Right lobe of liver (tissue), 4 donors: Measurements from ENCODE around the gene AMPD3.

Experiments
- POLR2A ChIP-seq: fragments of 450-650 bp; IDR thresholded peaks from one replicate; pipeline ENCODE4 v1.6.1; 2017; ENCODE audit warnings: antibody characterized with exemption, mild to moderate bottlenecking
- TF ChIP-seq, protein P1 (sequence below), 4 donors: fragments of 200-600 bp in 3 of 4; fragments of 450-650 bp in 1 of 4; IDR thresholded peaks; one replicate each; pipeline versions ENCODE4 v1.5.1 to v1.8.0; 2016 to 2022; ENCODE audit warnings: antibody characterized with exemption in 4 of 4, mild to moderate bottlenecking in 2 of 4
- donor health status: DM: no; HTN: no; CAD: no.
- donor health status: DM: no; HTN: no; CAD: no.
- donor health status: DM: no; HTN: yes; CAD: no.

DNA sequence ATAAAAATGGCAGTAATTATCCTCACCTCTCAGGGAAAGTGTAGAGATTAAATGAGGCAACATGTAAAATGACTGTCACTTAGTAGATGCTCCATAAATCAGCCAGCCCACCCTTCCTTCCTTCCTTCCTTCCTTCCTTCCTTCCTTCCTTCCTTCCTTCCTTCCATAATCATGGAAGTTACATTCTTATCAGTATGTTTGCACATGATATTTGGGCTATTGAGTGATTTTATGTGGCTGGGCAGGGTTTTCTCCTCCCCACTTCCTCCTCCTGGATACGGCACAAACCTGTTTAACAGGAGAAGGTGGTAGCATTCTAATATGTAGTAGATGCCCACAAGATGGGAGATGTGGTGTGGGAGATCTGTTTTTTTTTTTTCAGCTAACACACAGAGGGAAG lies 101.5 kb downstream of the AMPD3 start:
- TF ChIP-seq POLR2A = no peak
- TF ChIP-seq, protein P1, sequence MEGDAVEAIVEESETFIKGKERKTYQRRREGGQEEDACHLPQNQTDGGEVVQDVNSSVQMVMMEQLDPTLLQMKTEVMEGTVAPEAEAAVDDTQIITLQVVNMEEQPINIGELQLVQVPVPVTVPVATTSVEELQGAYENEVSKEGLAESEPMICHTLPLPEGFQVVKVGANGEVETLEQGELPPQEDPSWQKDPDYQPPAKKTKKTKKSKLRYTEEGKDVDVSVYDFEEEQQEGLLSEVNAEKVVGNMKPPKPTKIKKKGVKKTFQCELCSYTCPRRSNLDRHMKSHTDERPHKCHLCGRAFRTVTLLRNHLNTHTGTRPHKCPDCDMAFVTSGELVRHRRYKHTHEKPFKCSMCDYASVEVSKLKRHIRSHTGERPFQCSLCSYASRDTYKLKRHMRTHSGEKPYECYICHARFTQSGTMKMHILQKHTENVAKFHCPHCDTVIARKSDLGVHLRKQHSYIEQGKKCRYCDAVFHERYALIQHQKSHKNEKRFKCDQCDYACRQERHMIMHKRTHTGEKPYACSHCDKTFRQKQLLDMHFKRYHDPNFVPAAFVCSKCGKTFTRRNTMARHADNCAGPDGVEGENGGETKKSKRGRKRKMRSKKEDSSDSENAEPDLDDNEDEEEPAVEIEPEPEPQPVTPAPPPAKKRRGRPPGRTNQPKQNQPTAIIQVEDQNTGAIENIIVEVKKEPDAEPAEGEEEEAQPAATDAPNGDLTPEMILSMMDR (IDR thresholded peaks at IDR 0.05) = no peak
